ENCODE measurements around the gene WDFY4. TPM values are rescaled to one million over a fixed set of nuclear protein-coding genes. Genes with fewer than 3 reads are reported as not detected.

Gene WDFY4
- total and polyA plus RNA-seq, 7 experiments from 2014 or later: 0.12 to 39.3 (median 1.5) TPM

DNA sequence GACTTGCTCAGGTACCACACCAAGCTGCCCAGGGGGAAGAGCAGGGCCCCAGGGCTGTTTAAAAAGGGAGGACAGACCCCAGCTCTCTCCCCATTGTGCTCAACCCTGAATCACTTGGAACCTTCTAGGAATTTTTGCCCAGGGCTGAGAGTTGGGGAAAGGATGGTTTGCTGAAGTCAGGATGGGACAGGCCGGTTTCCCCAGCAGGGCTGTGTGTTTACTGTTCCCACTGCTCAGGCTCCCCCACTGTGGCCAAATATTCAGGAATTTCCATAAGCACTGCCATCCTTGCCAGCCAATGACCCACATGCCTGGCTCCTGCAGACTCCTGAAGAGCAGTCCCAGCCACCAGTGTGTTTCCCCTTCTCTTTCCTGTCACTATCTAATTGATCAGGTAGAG is 120.7 kb downstream of the WDFY4 start:
- H3K9me3 ChIP-seq (ENCODE audit: control insufficient read depth in 2 of 3, low read length in 3 of 3): no peaks in the 10 kb centered on the region
- ChIA-PET POLR2A (no interaction called here), CTCF (no interaction called here)
- H3K27ac Mint-ChIP-seq: peak overlapping the region in 7 of 9 donors; percentile 40 to 90 (median 83)
- H3K4me1 ChIP-seq (ENCODE audit: control insufficient read depth in 2 of 2, insufficient read depth in 2 of 2, low read length in 2 of 2): peaks cover 0 to 72% of the 10 kb centered on the region in 2 donors
- peak overlapping the region; percentile 20 for H3K27ac ChIP-seq (ENCODE audit: low read depth, low read length)
- peaks cover 0 to 5% (median 0%) of the 10 kb centered on the region in 5 donors for H3K36me3 Mint-ChIP-seq
- ATAC-seq (no peak), DNase-seq (no peak)
- H3K4me3 ChIP-seq (ENCODE audit: low read length): no peak overlapping the region
- H3K9me3 Mint-ChIP-seq: peaks cover 0 to 2% (median under 1%) of the 10 kb centered on the region in 11 donors
- peaks cover 14 to 72% (median 64%) of the 10 kb centered on the region in 7 donors for H3K4me1 Mint-ChIP-seq
- intact Hi-C loops (cut with micrococcal nuclease): loop anchor here (5.0 to 10.0 kb wide), 4 partner anchors 379 to 1819 kb away; partner anchors contain the start of genes ERCC6 (in 1 of the 2), MAPK8 (in 1 of the 2), SGMS1 (in 1 of the 2) and TMEM273 (in 1 of the 2)
- H3K27me3 ChIP-seq (ENCODE audit: control insufficient read depth in 2 of 2, insufficient read depth in 2 of 2, low read length in 2 of 2): no peaks in the 10 kb centered on the region
- no peaks in the 10 kb centered on the region for H3K36me3 ChIP-seq (ENCODE audit: control insufficient read depth in 2 of 3, insufficient read depth in 3 of 3, low read length in 3 of 3)
- peak overlapping the region in 9 of 10 donors; percentile 12 to 81 (median 71) for H3K4me3 Mint-ChIP-seq
- H3K27me3 Mint-ChIP-seq: peaks cover 0 to 6% (median 0%) of the 10 kb centered on the region in 5 donors

DNA sequence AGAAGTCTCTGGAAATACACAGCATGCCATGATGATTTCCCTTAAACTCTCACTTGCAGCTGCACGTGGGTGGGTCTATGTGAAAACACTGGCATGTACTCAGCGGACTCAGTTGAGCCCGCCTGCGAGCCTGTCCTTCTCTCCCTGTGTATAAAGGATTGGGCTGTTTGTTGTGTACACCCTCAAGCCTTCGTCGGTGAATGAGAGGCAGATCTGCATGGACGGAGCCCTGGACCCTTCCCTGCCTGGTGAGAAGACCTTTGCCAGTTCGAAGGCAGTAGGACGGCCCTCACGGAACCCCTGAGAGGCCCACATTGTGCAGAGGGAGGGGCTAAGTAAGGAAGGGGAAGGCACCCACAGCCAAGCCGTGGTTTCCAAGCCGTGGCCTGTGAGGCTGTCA is 121.2 kb downstream of the WDFY4 start:
- H3K36me3 Mint-ChIP-seq: peaks cover 0 to 4% (median 0%) of the 10 kb centered on the region in 5 donors
- peak overlapping the region in 8 of 9 donors; percentile 40 to 90 (median 84) for H3K27ac Mint-ChIP-seq
- H3K9me3 ChIP-seq (ENCODE audit: control insufficient read depth in 2 of 3, low read length in 3 of 3): no peaks in the 10 kb centered on the region
- DNase-seq (peak in 1 of 9 donors; percentile 16), ATAC-seq (no peak)
- H3K36me3 ChIP-seq (ENCODE audit: control insufficient read depth in 2 of 3, insufficient read depth in 3 of 3, low read length in 3 of 3): no peaks in the 10 kb centered on the region
- no peaks in the 10 kb centered on the region for H3K9me3 Mint-ChIP-seq
- intact Hi-C loops (cut with micrococcal nuclease): loop anchor here (2.0 to 10.0 kb wide), 5 partner anchors 149 to 1819 kb away; partner anchors contain the start of genes ERCC6 (in 1 of the 2), MAPK8 (in 1 of the 2), SGMS1 (in 1 of the 2) and TMEM273 (in 1 of the 2)
- H3K4me3 Mint-ChIP-seq: peak overlapping the region in 9 of 10 donors; percentile 12 to 81 (median 59)
- ChIA-PET POLR2A (interaction anchor here (0.7 kb wide), 1 partner anchor 58 kb away, joined by 3 read pairs; no protein-coding TSS in a partner anchor), CTCF (no interaction called here)
- H3K4me1 ChIP-seq (ENCODE audit: control insufficient read depth in 2 of 2, insufficient read depth in 2 of 2, low read length in 2 of 2): peaks cover 0 to 69% of the 10 kb centered on the region in 2 donors
- peaks cover 10 to 70% (median 61%) of the 10 kb centered on the region in 7 donors for H3K4me1 Mint-ChIP-seq
- H3K27me3 ChIP-seq (ENCODE audit: control insufficient read depth in 2 of 2, insufficient read depth in 2 of 2, low read length in 2 of 2): no peaks in the 10 kb centered on the region
- no peak overlapping the region for H3K4me3 ChIP-seq (ENCODE audit: low read length)
- peaks cover 0 to 6% (median 0%) of the 10 kb centered on the region in 5 donors for H3K27me3 Mint-ChIP-seq
- H3K27ac ChIP-seq (ENCODE audit: low read depth, low read length): no peak overlapping the region

DNA sequence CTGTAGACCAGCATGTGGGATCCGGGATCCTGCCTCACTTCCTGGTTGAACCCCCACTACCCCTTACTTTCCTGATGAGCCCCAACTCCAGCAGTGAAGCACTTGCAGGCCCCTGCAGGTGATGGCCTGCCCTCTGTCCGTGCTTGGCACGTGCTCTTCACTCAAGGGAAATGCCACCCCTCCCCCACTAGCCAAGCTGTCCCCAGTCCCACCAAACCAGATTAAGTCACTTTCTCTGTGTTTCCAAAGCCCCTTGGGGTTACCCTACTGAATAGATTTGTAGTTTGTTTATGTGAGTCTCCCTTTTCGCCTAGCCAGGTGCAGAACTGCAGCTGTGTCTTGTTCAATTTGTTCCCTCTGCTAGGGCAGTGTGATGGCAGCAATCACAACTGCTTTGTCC is 121.7 kb downstream of the WDFY4 start:
- H3K9me3 Mint-ChIP-seq: no peaks in the 10 kb centered on the region
- ChIA-PET CTCF (no interaction called here), POLR2A (interaction anchor here (0.7 kb wide), 1 partner anchor 58 kb away, joined by 3 read pairs; no protein-coding TSS in a partner anchor)
- H3K4me1 Mint-ChIP-seq: peaks cover 10 to 65% (median 56%) of the 10 kb centered on the region in 7 donors
- peaks cover 0 to 4% (median 0%) of the 10 kb centered on the region in 5 donors for H3K36me3 Mint-ChIP-seq
- Histone ChIP-seq H3K27me3 (ENCODE audit: control insufficient read depth in 2 of 2, insufficient read depth in 2 of 2, low read length in 2 of 2) (no peaks in the 10 kb centered on the region), H3K4me1 (ENCODE audit: control insufficient read depth in 2 of 2, insufficient read depth in 2 of 2, low read length in 2 of 2) (peaks cover 0 to 64% of the 10 kb centered on the region in 2 donors), H3K36me3 (ENCODE audit: control insufficient read depth in 2 of 3, insufficient read depth in 3 of 3, low read length in 3 of 3) (no peaks in the 10 kb centered on the region), H3K27ac (ENCODE audit: low read depth, low read length) (no peak overlapping the region), H3K9me3 (ENCODE audit: control insufficient read depth in 2 of 3, low read length in 3 of 3) (no peaks in the 10 kb centered on the region), H3K4me3 (ENCODE audit: low read length) (no peak overlapping the region)
- H3K27me3 Mint-ChIP-seq: peaks cover 0 to 6% (median 0%) of the 10 kb centered on the region in 5 donors
- DNase-seq (no peak), ATAC-seq (no peak)
- peak overlapping the region in 7 of 9 donors; percentile 45 to 90 (median 84) for H3K27ac Mint-ChIP-seq
- H3K4me3 Mint-ChIP-seq: peak overlapping the region in 8 of 10 donors; percentile 12 to 81 (median 66)
- intact Hi-C loops (cut with micrococcal nuclease): loop anchor here (2.0 to 10.0 kb wide), 5 partner anchors 150 to 1818 kb away; partner anchors contain the start of genes ERCC6 (in 1 of the 2), MAPK8 (in 1 of the 2), SGMS1 (in 1 of the 2) and TMEM273 (in 1 of the 2)

DNA sequence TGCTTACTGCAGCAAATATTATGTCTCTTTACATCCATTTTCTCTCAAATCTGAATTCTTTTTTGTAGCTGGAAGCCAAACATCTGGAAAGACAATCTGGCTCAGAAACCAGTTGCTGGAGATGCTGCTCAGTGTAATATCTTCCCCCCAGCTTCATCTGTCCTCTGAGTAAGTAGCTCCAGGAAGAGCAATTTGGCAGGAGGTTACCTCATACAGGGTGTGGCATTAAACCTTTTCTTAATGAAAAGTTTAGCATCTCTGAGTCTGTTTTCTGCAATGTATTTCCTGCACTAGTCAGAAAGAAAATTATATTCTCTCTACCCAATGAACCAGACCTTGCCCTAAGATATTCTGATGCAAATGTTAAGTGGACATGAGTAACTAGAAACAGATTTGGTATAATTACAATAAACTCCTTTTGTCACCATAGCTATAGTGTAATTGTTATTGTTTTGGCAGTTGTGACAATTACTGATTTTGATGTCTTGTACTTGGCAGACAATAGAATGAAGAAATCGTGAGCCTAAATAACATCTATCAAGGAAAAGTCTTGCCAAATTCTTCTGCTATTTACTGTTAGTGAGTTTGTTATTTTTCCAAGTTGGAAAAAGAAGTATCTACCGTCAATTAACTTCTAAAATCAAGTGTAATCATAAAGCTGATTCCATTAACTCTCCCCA is 123.3 kb downstream of the WDFY4 start:
- Histone ChIP-seq H3K4me3 (ENCODE audit: low read length) (no peak overlapping the region), H3K4me1 (ENCODE audit: control insufficient read depth in 2 of 2, insufficient read depth in 2 of 2, low read length in 2 of 2) (peaks cover 0 to 48% of the 10 kb centered on the region in 2 donors), H3K36me3 (ENCODE audit: control insufficient read depth in 2 of 3, insufficient read depth in 3 of 3, low read length in 3 of 3) (no peaks in the 10 kb centered on the region), H3K27ac (ENCODE audit: low read depth, low read length) (no peak overlapping the region), H3K9me3 (ENCODE audit: control insufficient read depth in 2 of 3, low read length in 3 of 3) (no peaks in the 10 kb centered on the region), H3K27me3 (ENCODE audit: control insufficient read depth in 2 of 2, insufficient read depth in 2 of 2, low read length in 2 of 2) (no peaks in the 10 kb centered on the region)
- peaks cover 0 to 1% (median 0%) of the 10 kb centered on the region in 11 donors for H3K9me3 Mint-ChIP-seq
- ChIA-PET POLR2A (no interaction called here), CTCF (no interaction called here)
- peak overlapping the region in 3 of 9 donors; percentile 2 to 60 (median 48) for H3K27ac Mint-ChIP-seq
- DNase-seq: no peak
- H3K4me3 Mint-ChIP-seq: no peak overlapping the region
- H3K36me3 Mint-ChIP-seq: peaks cover 0 to 4% (median 0%) of the 10 kb centered on the region in 5 donors
- intact Hi-C loops (cut with micrococcal nuclease): loop anchor here (2.0 to 10.0 kb wide), 5 partner anchors 151 to 1817 kb away; partner anchors contain the start of genes ERCC6 (in 1 of the 2), MAPK8 (in 1 of the 2), SGMS1 (in 1 of the 2) and TMEM273 (in 1 of the 2)
- peaks cover 0 to 16% (median 3%) of the 10 kb centered on the region in 5 donors for H3K27me3 Mint-ChIP-seq
- H3K4me1 Mint-ChIP-seq: peaks cover 10 to 49% (median 40%) of the 10 kb centered on the region in 7 donors
- ATAC-seq: no peak

DNA sequence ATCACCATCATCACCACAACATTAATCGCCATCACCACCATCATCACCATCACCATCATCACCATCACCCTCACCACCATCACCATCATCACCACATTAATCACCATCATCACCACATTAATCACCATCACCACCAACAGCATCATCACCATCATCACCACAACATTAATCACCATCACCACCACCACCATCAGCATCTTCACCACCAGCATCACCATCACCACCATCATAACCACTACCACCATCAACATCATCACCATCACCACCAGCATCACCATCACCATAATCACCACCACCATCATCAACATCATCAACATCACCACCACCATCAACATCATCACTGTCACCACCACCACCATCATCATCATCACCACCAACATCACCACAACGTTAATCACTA is 124.6 kb downstream of the WDFY4 start:
- intact Hi-C loops (cut with micrococcal nuclease): loop anchor here (5.0 to 10.0 kb wide), 4 partner anchors 376 to 1816 kb away; partner anchors contain the start of genes ERCC6 (in 1 of the 2), MAPK8 (in 1 of the 2), SGMS1 (in 1 of the 2) and TMEM273 (in 1 of the 2)
- ATAC-seq (no peak), DNase-seq (no peak)
- POLR2A ChIA-PET: no interaction called here
- H3K9me3 ChIP-seq (ENCODE audit: control insufficient read depth in 2 of 3, low read length in 3 of 3): no peaks in the 10 kb centered on the region
- H3K9me3 Mint-ChIP-seq: peaks cover 0 to 1% (median 0%) of the 10 kb centered on the region in 11 donors
- CTCF ChIA-PET: no interaction called here
- H3K4me1 Mint-ChIP-seq: peaks cover 10 to 38% (median 29%) of the 10 kb centered on the region in 7 donors
- no peak overlapping the region for H3K4me3 Mint-ChIP-seq
- no peak overlapping the region for H3K27ac ChIP-seq (ENCODE audit: low read depth, low read length)
- peaks cover 0 to 35% of the 10 kb centered on the region in 2 donors for H3K4me1 ChIP-seq (ENCODE audit: control insufficient read depth in 2 of 2, insufficient read depth in 2 of 2, low read length in 2 of 2)
- no peak overlapping the region for H3K4me3 ChIP-seq (ENCODE audit: low read length)
- H3K27me3 ChIP-seq (ENCODE audit: control insufficient read depth in 2 of 2, insufficient read depth in 2 of 2, low read length in 2 of 2): no peaks in the 10 kb centered on the region
- H3K36me3 Mint-ChIP-seq: peaks cover 0 to 4% (median 0%) of the 10 kb centered on the region in 5 donors
- H3K27me3 Mint-ChIP-seq: peaks cover 0 to 17% (median 3%) of the 10 kb centered on the region in 5 donors
- H3K36me3 ChIP-seq (ENCODE audit: control insufficient read depth in 2 of 3, insufficient read depth in 3 of 3, low read length in 3 of 3): no peaks in the 10 kb centered on the region
- no peak overlapping the region for H3K27ac Mint-ChIP-seq

DNA sequence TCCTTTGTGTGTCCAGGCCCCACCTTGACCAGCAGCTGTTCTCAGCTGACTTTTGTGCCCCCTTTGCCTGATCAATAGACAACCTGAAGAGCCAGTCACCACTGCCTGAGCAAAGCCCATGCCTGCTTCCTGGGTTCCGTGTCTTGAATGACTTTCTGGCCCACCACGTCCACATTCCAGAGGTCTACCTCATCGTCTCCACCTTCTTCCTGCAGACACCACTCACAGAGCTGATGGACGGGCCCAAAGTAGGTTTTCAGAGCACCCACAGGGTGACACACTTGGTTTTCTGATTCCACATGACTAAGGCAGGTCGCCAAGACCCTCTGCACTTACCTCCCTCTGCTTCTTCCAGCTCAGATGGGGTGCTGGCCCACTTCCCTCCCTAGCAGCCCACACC is 126.8 kb downstream of the WDFY4 start:
- Mint-ChIP-seq H3K9me3 (peaks cover 0 to 1% (median 0%) of the 10 kb centered on the region in 11 donors), H3K4me3 (no peak overlapping the region), H3K36me3 (peaks cover 0 to 4% (median 0%) of the 10 kb centered on the region in 5 donors), H3K27me3 (peaks cover 0 to 12% (median 5%) of the 10 kb centered on the region in 5 donors), H3K27ac (no peak overlapping the region), H3K4me1 (peaks cover 0 to 16% (median 8%) of the 10 kb centered on the region in 7 donors)
- intact Hi-C loops (cut with micrococcal nuclease): no loop called here
- POLR2A ChIA-PET: no interaction called here
- Histone ChIP-seq H3K4me1 (ENCODE audit: control insufficient read depth in 2 of 2, insufficient read depth in 2 of 2, low read length in 2 of 2) (peaks cover 0 to 14% of the 10 kb centered on the region in 2 donors), H3K9me3 (ENCODE audit: control insufficient read depth in 2 of 3, low read length in 3 of 3) (no peaks in the 10 kb centered on the region), H3K27me3 (ENCODE audit: control insufficient read depth in 2 of 2, insufficient read depth in 2 of 2, low read length in 2 of 2) (no peaks in the 10 kb centered on the region), H3K4me3 (ENCODE audit: low read length) (no peak overlapping the region), H3K27ac (ENCODE audit: low read depth, low read length) (no peak overlapping the region), H3K36me3 (ENCODE audit: control insufficient read depth in 2 of 3, insufficient read depth in 3 of 3, low read length in 3 of 3) (no peaks in the 10 kb centered on the region)
- ATAC-seq (no peak), DNase-seq (no peak)
- CTCF ChIA-PET: no interaction called here
